Measurements from ENCODE around the gene OR2M7. TPM values are rescaled to one million over a fixed set of nuclear protein-coding genes. Genes with fewer than 3 reads are reported as not detected.

Gene OR2M7, protein sequence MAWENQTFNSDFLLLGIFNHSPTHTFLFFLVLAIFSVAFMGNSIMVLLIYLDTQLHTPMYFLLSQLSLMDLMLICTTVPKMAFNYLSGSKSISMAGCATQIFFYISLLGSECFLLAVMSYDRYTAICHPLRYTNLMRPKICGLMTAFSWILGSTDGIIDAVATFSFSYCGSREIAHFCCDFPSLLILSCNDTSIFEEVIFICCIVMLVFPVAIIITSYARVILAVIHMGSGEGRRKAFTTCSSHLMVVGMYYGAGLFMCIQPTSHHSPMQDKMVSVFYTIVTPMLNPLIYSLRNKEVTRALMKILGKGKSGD
- not detected for total RNA-seq

DNA sequence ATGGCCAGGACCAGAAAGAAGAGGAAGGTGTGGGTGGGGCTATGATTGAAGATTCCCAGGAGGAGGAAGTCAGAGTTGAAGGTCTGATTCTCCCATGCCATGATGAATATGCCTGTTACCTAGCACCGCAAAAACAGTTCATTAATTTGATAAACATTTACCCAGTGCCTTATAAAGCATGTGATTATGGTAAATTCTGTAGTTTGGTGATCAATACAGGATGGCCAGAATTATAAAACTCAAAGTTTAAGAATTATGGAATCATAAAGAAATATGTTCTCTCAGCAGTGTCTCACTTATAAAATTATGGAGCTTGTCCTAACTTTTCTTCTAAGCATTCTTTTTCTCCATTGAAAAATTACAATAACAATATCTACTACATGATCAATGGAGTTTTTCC, at the start of gene OR2M7:
OR2M7 (minus strand) TSS at position 101 of the 400 bp plus-strand sequence; CDS start at position 101, 0 bp downstream.

DNA sequence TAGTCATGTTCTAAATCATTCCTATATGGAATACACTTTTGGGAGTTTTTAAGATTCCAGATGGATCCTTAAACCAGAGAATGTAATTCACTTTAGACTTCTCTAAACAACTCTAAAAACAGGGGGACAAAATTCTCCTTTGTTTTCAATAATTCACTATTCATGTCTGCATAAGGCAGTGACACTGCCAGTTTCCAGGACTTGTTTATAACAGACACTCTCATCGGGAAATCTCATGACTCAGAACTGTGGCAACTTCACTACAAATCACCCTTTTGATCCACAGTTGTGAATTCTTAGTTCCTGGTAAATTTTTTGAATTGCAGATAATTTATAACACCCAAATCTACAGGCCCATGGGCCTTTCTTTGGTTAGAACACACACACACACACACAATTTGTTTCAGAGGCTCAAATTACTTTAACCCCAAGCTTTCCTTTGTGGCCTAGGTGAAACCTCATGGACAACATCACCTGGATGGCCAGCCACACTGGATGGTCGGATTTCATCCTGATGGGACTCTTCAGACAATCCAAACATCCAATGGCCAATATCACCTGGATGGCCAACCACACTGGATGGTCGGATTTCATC, 36.9 kb upstream of the OR2M7 start, which contains the start of gene OR2T4:
OR2T4 (plus strand) TSS at position 545 of the 595 bp plus-strand sequence; CDS start at position 545, 0 bp downstream.

DNA sequence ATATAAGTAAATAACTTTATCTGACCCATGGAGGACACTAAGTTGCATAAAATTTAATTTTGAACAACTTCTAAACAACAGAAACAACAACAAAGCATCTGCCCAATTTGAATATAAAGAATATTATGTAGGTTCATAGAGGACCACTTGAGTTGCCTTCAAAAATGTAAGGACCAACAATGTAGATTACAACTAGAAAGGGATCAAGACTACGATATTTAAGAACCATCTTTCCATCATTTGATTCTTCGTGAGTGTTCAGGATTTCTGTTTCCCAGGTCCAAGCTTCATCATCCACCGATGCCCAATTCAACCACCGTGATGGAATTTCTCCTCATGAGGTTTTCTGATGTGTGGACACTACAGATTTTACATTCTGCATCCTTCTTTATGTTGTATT, 24.1 kb upstream of the OR2M7 start, which contains the start of gene OR14C36:
OR14C36 (plus strand) TSS at position 301 of the 400 bp plus-strand sequence; CDS start at position 301, 0 bp downstream.

DNA sequence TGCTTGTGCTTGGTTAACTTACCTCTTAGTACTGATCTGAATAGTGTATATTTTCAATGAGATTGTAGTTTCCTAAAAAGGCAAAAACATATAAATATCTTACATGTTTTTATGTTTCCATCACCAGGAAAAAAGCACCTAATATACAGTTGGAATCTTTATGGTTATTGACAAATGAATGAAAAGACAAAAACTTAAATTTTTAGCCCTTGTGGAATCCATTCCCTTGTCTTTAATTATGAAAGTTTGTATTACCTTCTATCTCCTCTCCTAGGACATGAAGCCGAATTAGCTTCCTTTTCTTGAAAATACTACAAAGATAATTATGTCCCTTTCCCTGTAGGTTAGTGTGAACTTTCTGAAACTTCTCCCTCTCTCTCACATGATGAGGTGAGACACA, 21.0 kb downstream of the OR2M7 start, which contains the start of gene OR2T12:
OR2T12 (minus strand) TSS at position 101 of the 400 bp plus-strand sequence. CDS start 7,846 bp downstream, outside the sequence.

DNA sequence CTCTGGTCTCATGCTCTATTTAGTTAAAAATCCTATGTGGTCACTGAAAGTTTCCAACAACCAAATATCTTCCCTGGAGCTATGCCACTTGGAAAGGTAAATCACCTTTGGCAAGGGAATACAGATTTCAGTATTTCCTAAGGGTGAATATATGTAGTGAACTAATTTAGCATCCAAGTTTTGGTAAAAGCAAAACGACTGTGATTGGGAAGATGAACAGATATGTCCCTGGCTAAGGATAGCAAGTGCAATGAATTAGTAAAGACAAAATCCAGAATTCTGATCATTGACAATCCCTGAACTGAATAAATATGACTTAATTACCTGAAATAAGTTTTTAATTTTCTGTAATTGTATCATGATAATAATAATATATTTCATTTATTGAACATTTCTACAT, 46.5 kb downstream of the OR2M7 start, which contains the start of gene OR2T33:
OR2T33 (minus strand) TSS at position 101 of the 400 bp plus-strand sequence. CDS start 4,162 bp downstream, outside the sequence.

Other genes starting within 250 kb of the OR2M7 start
- gene OR2L13, start 229.4 kb downstream of the OR2M7 start, total RNA-seq = not detected
- not detected for gene OR2M5, start 179.4 kb downstream of the OR2M7 start, total RNA-seq
- gene OR2M2, start 149.7 kb downstream of the OR2M7 start, total RNA-seq = not detected
- not detected for gene OR2M3, start 127.3 kb downstream of the OR2M7 start, total RNA-seq
- gene OR2M4, start 93.2 kb downstream of the OR2M7 start, total RNA-seq = not detected
- not detected for gene OR2T33, start 46.6 kb downstream of the OR2M7 start, total RNA-seq
- not detected for gene OR2T12, start 21.1 kb downstream of the OR2M7 start, total RNA-seq
- gene OR14C36, start 24.2 kb upstream of the OR2M7 start, total RNA-seq = not detected
- gene OR2T4, start 37.1 kb upstream of the OR2M7 start, total RNA-seq = not detected
- not detected for gene OR2T6, start 51.2 kb upstream of the OR2M7 start, total RNA-seq
- gene OR2T1, start 78.5 kb upstream of the OR2M7 start, total RNA-seq = not detected
- 0.06 TPM for gene OR2T2, start 121.1 kb upstream of the OR2M7 start, total RNA-seq
- gene OR2T3, start 148.8 kb upstream of the OR2M7 start, total RNA-seq = not detected
- gene OR2T5, start 164.0 kb upstream of the OR2M7 start, total RNA-seq = 0.06 TPM
- gene OR2G6, start 183.5 kb upstream of the OR2M7 start, total RNA-seq = not detected
- gene OR2T29, start 238.2 kb upstream of the OR2M7 start, total RNA-seq = not detected